Stimulated activated CD4-positive, alpha-beta T cell treated with anti-CD3 and anti-CD28 coated beads, Interleukin-4, amount 100 ng/mL, for 48 hours (primary cell): Measurements from ENCODE around the gene FECH.

Source experiments
- DNase-seq, 2 donors: peaks; one replicate each; pipeline ENCODE4 v3.0.0-alpha.2; 2020; ENCODE audit warnings: low read depth in 2 of 2

Gene FECH

DNA sequence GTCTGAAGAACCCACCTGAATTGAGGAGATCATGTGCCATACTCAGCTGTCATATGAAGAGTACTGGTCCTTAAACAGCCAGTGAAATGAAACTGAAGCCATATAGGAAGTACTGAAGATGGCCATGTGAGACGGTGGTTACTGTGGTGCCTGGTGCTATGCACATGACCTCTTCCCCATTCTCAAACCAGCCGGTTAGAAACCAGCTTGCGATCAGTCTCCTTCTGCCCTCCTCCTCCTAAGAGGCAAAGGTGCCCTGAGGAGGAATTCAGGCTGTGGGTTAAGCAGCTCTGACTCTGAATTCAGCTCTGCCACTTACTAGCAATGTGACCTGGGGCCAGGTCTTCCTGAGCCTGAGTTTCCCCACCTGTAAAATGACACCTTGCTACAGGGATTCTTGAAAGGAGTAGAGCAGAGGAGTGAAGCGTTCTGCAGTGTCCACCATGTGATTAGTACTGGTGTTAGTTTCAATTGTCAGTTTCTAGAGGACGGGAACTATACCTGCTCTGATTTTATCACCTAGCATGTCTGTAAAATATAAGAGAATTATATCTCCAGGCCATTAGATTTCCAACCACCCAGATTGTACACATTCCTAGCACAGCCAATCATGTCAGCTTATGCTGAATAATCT, 5.1 kb downstream of the FECH start:
- no peak for DNase-seq

DNA sequence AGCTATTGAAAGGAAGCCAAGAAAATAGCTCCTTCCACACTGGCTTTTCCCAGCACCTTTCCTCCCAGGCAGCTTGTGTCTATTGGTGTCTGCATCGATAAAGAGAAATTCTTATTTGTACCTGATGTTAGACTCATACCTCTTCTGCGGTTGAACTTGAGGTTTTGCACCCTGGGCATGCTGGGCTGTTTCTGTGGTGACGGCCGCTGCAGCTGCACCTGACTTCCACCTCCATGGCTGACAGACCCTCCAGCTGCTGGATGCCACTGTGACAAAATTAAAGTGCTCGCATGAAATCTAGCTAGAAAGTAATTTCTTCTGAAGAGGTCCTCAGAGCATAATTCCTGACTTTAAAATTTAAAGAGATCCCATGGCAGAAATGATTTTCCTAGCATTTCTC, 6.6 kb downstream of the FECH start:
- DNase-seq, result no peak

- DNase-seq, result no peak
These were observed 10.2 kb downstream of the FECH start for GRCh38 chr18:57576316-57576715.

GRCh38 chr18:57575542-57575941, 11.0 kb downstream of the FECH start:
- no peak for DNase-seq

- no peak for DNase-seq
These were observed 11.6 kb downstream of the FECH start for GRCh38 chr18:57574866-57575265.

GRCh38 chr18:57570162-57570561, 16.3 kb downstream of the FECH start:
- no peak for DNase-seq

DNA sequence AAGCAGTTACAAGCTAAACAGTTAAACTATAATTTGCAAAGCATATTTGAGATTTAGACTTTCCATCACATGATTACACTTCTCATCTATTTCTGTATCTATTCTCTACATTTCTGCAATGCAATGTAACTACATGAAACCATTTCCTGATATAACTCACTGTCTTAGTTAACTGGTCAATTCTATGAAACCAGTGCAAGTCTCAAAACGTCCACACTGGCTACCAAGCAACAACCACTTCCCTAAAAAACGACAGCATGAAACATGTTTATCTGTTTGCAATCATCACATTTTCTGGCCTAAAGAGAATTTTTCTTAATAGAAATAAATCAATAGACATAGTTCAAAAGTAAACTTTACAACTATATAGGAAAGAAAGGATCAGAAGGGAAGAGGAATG, 17.4 kb downstream of the FECH start:
- DNase-seq, result no peak

DNA sequence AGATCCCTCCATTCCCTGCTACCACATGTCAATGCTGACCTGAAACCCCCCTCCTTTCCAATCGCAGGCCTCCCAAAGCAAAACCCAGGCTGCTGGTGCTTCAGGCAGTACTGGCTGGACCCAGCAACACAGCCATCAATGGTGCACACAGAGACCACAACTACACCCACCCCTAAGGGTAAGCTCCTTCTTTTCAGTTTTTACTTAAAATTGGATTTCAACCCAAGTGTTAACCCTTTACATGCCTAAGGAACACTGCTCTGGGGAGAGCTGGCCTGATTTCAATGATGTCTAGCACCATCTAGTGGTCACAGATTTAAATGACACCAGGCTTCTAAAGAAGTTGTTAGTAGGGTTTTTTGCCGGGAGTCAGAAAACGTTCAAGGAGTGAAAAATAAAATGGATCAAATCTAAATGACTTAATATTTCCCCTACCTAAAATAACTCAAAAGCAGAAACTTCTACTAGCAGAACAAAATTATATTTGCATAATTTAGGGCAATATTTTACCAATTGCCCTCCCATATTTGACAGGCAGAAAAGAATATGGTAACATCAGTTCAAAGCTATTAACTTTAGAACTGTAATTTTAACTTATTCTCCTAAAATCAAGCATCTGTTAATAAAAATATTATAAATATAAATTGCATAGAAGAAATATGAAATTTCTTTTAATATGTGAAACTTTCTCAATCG, 24.6 kb downstream of the FECH start:
- DNase-seq, result no peak

DNA sequence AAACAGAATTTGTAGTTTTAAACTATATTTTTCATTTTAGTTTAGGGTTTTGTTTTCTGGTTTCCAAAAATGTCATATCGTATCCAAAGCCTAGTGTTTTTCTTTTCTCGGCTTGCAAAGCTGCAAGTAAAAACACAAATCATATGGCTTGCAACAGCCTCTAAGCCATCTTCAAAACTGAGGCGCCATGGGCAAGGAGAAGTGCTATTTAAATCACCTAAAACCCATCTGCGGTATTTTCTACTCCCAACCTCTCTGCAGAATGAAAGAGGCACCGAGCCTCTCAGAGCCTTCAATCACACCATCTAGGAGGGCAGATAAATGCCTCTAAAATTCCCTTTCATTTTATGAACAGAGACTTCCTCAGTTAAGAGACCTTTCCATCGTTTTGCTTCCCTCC, 25.2 kb downstream of the FECH start:
- no peak for DNase-seq

DNA sequence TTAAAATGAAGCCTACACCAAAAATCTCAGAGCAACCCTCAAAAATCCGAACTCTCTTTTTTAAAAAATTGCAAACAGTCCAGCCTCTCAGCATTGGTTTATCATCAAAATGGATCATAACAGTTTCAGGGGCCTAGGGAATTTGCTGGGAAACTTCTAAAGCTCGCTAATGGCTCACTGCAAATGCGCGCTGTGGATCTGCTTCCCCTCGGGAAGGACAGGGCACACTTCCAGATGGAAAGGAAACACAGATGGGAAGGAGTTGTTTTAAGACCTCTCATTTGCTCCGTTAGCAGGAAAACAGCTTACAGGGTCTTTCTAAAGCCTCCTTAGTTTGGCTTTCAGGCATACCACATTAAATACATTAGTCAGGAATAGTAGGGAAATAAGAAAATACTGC, 27.2 kb downstream of the FECH start:
- DNase-seq, result no peak

DNA sequence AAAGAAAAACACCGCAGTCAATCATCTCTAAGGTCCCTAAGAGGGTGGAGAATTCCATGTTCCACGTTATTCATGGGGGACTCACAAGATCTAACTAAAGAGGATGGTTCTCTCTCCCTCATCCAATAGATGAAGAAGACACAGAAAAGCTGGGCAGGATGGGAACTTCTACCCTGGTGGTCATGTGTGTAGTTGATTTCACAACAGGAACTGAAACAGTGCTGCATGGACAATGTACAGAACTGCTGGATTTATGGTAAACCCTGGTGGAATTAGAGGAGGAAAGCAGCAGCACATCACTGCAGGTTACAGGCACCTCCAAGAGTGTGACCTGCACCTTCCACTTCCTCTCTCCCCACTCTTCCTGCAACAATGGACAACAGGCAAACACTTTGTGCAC, 31.4 kb downstream of the FECH start:
- no peak for DNase-seq

DNA sequence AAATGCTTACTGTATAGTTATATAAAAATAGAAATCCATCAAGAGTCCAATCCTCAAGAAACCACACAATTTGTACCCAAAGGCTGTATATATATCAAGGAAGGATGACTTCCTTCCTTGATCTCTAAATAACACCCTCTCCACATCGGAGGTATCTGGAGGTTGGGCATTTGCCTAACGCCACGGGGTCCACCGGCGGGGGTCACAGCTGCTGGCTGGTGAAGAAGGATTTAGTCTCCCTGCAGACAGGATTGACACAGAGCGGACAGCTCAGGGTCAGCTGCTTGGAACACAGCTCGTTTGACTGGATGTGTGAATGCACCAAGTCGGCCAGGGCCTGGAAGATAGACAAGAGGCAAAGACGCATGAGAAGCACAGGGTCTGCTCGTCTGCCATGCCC, 36.0 kb downstream of the FECH start:
- DNase-seq, result no peak

DNA sequence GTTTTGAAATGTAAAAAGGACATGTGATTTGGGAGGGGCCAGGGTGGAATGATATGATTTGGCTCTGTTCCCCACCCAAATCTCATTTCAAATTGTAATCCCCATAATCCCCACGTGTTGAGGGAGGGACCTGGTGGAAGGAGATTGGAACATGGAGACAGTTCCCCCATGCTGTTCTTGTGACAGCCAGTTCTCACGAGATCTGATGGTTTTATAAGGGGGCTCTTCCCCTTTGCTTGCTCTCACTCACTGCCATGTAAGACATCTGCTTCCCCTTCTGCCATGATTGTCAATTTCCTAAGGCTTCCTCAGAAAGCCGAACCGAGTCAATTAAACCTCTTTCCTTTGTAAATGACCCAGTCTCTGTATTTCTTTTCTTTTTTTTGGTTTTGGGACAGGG, 39.2 kb downstream of the FECH start:
- no peak for DNase-seq

GRCh38 chr18:57544936-57545660, 41.4 kb downstream of the FECH start:
- no peak for DNase-seq

- DNase-seq, result no peak
These were observed 42.9 kb downstream of the FECH start for GRCh38 chr18:57543560-57543959.

- DNase-seq, result no peak
These were observed 43.6 kb downstream of the FECH start for GRCh38 chr18:57542812-57543427.

DNA sequence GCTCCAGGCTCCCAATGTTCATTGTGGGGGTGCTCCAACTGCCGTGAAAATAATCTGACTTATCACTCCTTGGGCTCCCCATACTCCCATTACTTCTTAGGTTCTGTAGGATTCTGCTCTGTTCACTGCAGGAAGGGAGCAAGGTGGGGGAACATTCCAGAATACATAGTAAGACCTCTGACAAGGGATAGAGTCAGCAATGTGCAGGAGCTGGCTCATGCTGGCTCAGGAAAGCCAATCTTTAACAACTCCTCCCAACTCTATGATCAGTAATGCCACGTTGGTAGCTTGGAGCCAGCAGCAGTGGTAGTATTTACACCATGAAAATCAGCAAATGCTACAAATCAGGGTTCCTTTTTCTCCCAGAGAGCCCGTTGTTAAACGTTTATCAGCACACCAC, 44.4 kb downstream of the FECH start:
- no peak for DNase-seq

DNA sequence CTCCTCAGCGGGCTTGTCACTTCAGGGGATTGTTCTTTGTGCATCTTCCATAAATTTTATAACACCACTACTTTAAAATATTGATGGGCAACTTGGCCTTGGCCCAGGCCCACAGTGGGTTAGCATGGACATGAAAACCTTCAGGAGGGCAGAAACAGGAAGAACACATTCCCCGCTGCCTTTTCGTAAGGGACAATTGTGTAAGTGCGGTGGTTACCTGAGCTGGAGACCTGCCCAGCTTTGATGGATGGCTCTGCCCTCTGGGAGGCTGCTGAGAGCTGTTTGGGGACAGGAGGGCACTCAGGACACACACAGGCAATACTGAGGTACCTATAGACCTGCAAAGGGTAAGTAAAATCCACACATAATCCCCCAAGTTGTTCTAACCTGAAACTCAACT, 46.8 kb downstream of the FECH start:
- DNase-seq, result no peak

DNA sequence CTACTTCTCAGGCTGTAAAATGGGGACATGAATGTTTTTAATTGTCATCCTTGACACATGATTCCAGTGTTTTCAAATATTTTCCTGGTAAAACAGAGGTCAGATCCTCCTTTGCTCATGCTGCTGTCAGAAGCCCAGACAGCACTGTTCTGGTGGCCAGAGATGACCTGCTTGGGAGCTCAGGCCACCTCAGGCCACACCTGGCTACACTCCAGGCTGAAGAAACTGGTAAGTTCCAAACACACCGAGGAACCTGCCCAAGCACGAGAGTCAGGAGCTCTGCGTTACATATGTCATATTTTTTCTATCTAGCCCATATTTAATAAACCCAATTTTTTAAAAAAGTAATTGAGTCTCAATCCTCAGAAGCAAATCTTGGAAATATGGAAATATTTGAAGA, 47.9 kb downstream of the FECH start:
- no peak for DNase-seq

- no peak for DNase-seq
These were observed 52.0 kb downstream of the FECH start for GRCh38 chr18:57534511-57534909.

- DNase-seq, result no peak
These were observed 52.5 kb downstream of the FECH start for GRCh38 chr18:57533868-57534510.
